NCI-H2029 treated with DMSO at 0.1 percent for 48 hours (cell line): ENCODE measurements around the gene CA7.
A peak's percentile ranks its signal among the peaks of the same experiment; 100 is the strongest.

Source experiments
- DNase-seq: peaks from one replicate; lab custom pipeline; 2025; lab: John Stamatoyannopoulos, UW

CA7 gene

DNA sequence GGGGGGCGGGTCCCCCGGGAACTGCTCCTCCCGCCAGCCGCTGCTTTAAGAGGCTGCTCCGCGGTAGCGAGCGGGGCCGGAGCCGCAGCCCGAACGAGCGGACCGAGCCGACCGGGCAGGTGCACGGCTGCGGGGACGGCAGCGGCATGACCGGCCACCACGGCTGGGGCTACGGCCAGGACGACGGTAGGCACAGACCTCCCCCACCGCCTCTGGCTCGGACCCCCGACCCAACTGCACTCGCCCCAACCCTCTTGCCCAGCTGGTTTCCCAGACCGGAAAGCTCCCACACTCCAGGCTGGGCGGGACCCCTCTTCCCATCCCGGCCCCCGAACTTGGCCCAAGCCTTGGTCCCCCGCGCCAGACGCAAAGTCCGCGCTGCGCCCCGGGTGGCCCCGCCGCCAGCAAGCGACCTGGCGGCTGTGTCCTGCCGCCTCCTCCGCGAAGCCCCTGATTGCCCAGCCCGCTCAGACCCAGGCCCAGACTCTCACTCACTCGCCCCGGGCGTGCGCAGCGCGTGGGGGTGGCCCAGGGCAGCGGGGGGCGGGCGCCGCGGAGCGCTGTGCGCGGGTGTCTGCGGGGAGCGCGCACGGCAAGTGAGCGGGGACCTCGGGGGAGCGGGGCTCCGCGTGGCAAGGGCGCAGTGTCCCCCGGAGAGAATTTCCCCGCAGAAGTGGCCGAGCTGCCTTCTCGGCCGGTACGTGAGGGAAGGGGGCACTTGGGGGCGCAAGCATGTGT, at the start of gene CA7:
Gene CA7, plus strand, starts transcription at position 73 of the 738 bp plus-strand sequence. Its CDS starts 74 bp downstream, at position 147.
- no peak for DNase-seq

DNA sequence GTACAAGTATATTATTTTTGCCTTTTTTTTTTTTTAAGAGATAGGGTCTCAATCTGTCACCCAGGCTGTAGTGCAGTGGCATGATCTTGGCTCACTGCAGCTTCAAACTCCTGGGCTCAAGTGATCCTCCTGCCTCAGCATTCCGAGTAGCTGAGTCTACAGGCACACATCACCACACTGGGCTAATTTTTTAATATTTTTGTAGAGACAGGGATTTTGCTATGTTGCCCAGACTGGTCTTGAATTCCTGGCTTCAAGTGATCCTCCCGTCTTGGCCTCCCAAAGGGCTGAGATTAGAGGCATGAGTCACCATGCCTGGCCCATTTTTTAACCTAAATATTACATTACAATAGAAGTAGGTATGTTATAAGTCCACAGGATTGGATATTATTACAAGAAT, 46.1 kb upstream of the CA7 start:
- no peak for DNase-seq

DNA sequence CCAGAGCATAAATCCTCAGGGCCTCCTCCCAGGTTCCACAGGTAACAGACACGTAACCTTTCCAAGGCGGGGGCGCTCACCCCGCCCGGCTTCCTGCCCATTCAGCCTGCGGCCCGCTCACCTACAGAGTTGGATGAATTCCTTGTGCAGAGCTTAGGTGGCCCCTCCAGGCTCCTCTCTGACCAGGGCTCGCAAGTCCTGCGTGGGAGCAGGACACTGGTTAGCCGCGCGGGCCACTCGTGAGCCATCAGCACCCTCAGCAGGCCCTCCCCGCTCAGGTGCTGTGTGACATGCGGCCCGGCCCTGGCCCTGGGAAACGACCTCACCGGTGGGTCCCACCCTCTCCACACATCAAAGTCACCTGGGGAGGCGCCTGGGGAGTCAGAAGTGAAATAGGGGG, 43.4 kb upstream of the CA7 start:
- no peak for DNase-seq

DNA sequence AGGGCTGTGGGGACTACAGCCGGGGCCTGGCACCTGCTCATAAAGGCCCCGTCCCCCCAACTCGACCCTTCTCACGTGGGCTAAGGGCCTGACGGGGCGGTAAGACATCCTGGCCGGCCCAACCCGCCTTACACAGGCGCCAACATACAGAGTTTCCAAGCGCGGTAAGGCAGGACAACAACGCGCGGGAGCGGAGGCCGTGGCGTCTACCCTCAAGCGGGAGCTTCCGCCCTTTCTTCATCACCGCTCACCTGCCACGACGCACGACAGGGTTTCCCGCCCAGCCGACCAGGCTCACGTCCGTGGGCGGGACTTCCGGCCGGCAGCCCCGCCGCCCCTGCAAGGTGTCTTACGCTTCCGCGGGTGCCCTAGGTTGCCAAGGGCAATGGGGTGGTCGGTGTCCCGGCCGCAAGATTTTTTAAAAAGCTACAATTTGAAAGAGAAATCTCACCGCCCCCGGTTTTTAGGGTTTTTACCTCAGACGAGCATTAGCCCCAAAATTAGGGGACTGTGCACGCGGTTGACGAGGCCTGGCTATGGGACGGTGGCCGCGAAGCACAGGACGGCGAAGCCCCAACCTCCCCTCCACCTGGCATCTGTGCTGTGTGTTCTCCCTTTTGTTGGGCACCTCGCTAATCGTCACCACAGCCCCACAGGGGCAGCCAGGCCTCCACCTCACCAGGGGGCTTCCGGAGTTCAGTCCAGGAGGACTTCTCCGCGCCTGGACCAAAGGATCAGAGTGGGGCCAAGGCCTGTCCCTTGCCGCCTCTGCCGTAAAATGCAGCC, 42.7 kb upstream of the CA7 start, which contains the start of gene TERB1:
Gene TERB1, minus strand, starts transcription at position 265 of the 786 bp plus-strand sequence. CDS start 4,786 bp downstream, outside the sequence.
- no peak for DNase-seq

DNA sequence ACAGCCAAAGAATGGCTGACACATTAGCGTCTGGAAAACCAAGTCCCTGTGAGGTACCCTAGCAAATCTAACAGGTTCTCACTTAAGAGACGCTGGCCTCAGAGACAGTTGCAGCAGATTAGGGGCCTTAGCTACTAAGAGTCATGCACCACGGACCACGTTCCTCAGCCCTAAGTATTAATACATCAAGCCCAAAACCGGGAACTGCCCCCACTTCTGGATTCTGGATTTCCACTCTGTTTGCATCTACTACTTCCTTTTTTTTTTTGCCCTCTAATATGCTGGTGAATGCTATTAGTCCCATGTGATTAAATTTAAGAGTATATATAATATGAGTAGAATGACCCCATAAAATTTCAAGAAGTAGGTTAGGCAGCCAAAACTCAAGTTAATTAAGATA, 42.1 kb upstream of the CA7 start:
- DNase-seq = no peak

DNA sequence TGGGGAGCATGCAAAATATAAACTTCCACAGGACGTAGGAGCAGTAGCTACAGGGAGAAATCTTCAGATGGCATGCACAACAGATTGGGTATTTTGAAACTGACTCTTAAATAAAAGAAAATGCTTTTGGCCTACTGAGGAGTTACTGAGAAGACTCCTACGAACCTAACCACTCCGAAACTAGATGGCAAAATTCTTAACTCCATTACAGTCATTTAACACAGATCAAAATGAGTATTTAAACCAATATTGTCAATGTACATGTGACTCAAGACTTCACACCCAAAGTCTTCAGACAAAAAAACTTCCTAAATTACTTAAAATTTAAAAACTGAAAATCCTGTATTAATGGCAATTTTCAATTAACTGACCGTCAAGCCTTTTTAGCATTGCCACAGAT, 34.4 kb upstream of the CA7 start:
- DNase-seq = no peak

- DNase-seq = no peak
Measured at GRCh38 chr16:66810391-66810790, 33.8 kb upstream of the CA7 start.

DNA sequence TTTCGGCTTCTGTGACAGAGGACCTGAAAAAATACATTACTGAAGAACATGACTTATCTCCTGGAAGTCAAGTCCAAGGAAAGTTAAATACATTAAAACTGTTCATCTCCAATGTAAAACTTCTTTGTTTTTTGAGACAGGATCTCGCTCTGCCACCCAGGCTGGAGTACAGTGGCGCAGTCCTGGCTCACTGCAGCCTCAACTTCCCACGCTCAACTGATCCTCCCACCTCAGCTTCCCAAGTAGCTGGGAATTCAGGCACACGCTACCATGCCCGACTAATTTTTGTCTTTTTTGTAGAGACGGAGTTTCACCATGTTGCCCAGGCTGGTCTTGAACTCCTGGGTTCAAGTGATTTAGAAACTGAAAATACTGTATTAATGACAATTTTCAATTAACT, 33.2 kb upstream of the CA7 start:
- DNase-seq = no peak

DNA sequence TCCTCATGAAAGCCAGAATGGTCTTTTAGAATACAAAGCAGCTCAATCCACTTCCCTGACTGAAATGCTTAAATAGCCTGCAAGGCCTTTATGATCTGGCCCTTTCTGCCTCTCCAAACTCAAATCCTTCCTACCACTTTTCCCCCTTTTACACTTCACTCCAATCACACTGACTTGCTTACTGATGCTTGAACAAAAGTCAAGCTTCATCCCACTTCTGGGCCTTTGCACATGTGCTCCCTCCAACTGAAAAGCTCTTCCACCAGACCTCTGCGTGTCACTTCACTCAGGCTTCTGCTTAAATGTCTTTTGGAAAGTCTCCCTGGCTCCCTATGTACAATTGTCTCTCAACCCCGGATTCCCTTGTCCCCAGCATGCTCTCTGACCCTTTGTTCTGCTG, 29.5 kb upstream of the CA7 start:
- DNase-seq = no peak

DNA sequence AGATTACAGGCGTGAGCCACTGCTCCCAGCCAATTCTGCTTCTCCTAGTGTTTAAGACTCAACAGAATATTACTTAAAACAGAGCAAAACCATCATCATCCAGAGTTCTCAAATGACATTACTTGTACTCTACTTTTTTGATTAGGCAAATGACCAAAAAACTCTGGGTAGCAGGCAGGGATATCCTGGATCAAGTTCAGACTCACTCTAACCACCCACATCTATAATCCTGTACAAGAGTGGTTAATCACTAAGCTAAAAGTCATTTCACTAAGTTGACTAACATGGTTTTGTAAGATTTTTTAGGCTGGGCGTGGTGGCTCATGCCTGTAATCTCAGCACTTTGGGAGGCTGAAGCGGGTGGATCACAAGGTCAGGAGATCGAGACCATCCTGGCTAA, 20.2 kb upstream of the CA7 start:
- no peak for DNase-seq

- DNase-seq = peak; percentile 11
Measured at GRCh38 chr16:66830422-66831404, 13.5 kb upstream of the CA7 start, which contains the start of gene NAE1. TSS of gene NAE1 (minus strand) at chr16:66830976. CDS start at chr16:66830899, 77 bp downstream.

DNA sequence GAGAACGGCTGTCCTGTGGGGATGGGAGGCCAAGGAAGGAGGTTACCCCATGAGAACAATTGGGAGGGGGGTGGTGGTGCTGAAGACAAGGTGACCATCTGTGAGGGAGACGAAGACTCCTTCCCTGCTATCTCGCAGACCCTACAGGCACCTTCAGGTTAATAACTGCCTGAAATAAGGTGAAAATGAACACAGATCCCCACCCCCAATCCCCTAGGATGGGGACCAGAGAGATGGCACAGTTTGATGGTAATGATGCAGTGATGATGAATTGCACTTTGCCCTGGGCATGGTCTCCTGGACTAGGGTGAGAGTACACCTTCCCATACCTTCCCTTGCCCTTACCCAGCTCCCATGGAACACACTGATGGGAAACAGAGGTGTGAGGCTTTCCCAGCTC, 12.0 kb upstream of the CA7 start:
- DNase-seq = no peak

- DNase-seq = peak; percentile 4
Measured at GRCh38 chr16:66832661-66833305, 11.4 kb upstream of the CA7 start.

- DNase-seq = no peak
Measured at GRCh38 chr16:66834746-66835145, 9.5 kb upstream of the CA7 start.

DNA sequence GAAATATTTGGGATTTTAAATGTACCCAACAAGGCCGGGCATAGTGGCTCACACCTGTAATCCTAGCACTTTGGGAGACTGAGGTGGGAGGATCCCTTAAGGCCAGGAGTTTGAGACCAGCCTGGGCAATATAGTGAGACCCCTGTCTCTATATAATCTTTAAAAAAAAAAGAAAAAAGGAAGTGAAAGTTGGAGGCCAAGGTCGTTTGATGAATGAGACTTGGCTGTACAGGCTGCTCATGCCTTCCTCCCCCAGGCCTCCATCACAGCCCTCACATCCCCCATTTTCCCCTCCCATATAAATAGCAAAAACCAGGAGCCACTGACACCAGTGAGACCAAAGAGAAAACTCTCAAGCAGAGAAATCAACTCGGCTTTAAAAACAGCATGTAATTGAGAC, 3.3 kb upstream of the CA7 start:
- DNase-seq = no peak

DNA sequence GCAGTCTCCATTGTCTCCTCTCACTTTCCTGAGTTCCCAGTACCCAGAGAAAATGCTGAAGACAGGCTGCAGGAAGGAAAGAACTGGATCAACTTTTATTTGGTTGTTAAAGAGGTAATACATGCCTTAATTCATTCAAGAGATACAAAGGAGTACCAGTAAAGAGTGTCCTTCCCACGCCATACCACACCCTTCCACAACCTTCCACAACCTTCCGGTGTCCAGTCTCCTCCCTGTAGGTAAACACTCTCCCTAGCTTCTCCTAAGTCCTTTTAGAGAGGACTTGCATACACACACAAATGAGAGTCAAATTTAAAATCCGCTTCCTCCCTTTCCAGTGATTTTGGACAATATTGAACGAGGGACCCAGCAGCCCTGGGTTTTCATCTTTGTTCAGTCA, 2.8 kb upstream of the CA7 start:
- no peak for DNase-seq

- DNase-seq = peak; percentile 7
Measured at GRCh38 chr16:66842765-66843164, 1.4 kb upstream of the CA7 start.

DNA sequence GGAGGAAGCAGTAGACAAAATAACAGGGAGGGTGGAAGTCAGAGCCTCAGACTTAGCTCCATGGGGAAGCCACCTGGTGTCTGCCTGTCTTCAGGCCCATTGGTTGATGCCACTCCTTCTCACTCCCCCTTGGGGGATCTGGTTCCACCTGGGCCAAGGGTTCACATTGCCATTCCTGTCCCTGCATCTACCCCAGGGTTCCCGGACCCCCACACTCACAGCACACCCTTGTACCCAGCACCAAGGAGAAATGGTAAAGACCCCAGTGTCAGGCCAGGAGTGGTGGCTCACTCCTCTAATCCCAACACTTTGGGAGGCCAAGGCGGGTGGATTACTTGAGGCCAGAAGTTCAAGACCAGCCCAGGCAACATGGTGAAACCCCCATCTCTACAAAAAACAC, 1.0 kb upstream of the CA7 start:
- DNase-seq = no peak

DNA sequence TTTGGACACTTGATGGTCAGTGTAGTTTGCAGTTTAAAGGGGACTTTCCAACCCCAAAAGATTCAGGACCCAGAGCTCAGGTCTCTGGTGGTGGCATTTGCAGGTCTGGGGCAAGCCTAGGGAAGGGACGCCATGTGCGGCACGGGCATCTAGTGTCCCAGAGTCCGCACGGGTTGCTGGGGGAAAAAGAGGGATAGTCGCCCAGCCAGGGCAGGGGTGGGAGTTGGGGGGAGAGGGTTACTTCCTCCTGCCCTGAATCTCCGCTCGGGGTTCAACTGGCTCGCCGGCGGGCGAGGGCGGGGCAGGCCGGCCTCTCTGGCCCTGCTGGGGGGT, 239 bp upstream of the CA7 start:
- no peak for DNase-seq

GRCh38 chr16:66845080-66845410, 831 bp downstream of the CA7 start:
- DNase-seq = no peak

DNA sequence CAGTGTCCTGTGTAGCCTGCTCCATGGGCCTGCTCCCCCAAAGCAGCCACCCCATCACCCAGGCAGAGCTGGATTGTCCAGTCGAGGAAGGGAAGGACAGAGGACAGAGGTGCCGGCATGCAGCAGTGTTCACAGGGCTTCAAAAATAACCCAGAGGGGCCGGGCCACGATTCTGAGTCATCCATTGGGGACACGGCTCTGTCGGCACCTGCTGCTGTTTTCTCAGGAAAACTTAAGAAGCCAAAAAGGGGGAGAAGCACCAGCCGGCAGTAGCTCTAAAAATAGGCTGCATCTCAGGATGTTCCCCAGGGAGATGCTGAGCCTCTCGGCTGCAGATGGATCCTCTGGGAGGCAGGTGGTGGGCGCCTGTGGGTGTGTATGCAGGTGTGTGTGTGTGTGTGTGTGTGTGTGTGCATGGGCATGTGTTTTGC, 1.6 kb downstream of the CA7 start:
- DNase-seq = no peak

DNA sequence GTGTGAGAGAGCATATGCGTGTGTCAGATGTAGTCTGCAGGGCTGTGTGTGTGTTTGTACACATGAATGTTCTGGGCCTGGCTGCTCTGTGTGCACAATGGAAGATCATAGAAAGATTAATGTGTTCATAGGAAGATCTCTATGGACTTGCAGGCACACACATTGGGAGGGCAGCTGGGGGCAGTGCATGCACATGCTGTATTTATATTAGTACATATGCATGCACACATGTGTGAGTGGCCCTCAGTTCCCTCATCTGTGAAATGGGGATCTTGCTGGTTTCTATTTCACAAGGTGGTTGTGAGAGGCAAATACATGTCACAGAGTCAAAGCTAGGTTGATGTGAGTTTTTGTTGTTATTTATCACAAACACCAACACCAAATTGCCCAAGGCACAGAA, 2.1 kb downstream of the CA7 start:
- DNase-seq = no peak
